Adrenal gland (tissue), 12 donors: ENCODE data around the gene CHN2. TPM values are rescaled to one million over a fixed set of nuclear protein-coding genes. Genes with fewer than 3 reads are reported as not detected.

Source experiments
- DNase-seq, 7 donors: peaks; one replicate each; pipeline ENCODE4 v3.0.0-alpha.2; 2019 to 2020
- H3K27ac ChIP-seq, 5 donors: fragments of 200-600 bp; sonication (generic) in 4 of 5; 1 replicate in 3 of 5; 2 replicates in 2 of 5; pipeline versions ENCODE4 v1.5.1 to v1.8.0; 2016 to 2020; ENCODE audit warnings: mild to moderate bottlenecking in 1 of 5
- H3K27me3 ChIP-seq: fragments of 200-600 bp; 2 replicates; pipeline ENCODE4 v1.8.0; 2021
- H3K36me3 ChIP-seq, 2 donors: fragments of 200-600 bp; replicated peaks in 1 of 2; 1 replicate in 1 of 2; 2 replicates in 1 of 2; pipeline versions ENCODE4 v1.5.1 to v1.8.0; 2018 to 2022
- H3K4me1 ChIP-seq, 2 donors: fragments of 200-600 bp; replicated peaks in 1 of 2; 1 replicate in 1 of 2; 2 replicates in 1 of 2; pipeline versions ENCODE4 v1.5.1 to v1.8.0; 2018 to 2021
- H3K4me3 ChIP-seq, 4 donors: fragments of 200-600 bp; sonication (generic) in 3 of 4; one replicate each; pipeline ENCODE4 v1.5.1; 2016 to 2018
- H3K9me3 ChIP-seq, 3 donors: fragments of 200-600 bp; sonication (generic) in 1 of 3; replicated peaks in 1 of 3; 1 replicate in 2 of 3; 2 replicates in 1 of 3; pipeline versions ENCODE4 v1.5.1 to v1.8.0; 2016 to 2021
- CTCF ChIP-seq, 6 experiments: fragments of 450-650 bp in 4 of 6; fragments of 200-600 bp in 2 of 6; sonication (generic) in 1 of 6; IDR thresholded peaks; 1 replicate in 5 of 6; 2 replicates in 1 of 6; pipeline versions ENCODE4 v1.5.1 to v1.8.0; 2016 to 2021; ENCODE audit warnings: antibody characterized with exemption in 6 of 6, mild to moderate bottlenecking in 2 of 6, moderate library complexity in 1 of 6
- POLR2A ChIP-seq, 2 donors: fragments of 450-650 bp; IDR thresholded peaks; one replicate each; pipeline ENCODE4 v1.6.1; 2017; ENCODE audit warnings: antibody characterized with exemption in 2 of 2, mild to moderate bottlenecking in 2 of 2, moderate library complexity in 1 of 2
- WGBS, 4 donors: extraction: QIAGEN DNeasy Blood & Tissue Kit in 2 of 4; methylation state at CpG; one replicate each; pipeline versions ENCODE4 v1.1.5 to v1.1.7; 2013 to 2017; 5-methylcytosine and 5-hydroxymethylcytosine counted together
- intact Hi-C, 2 donors: fragments of 100-400 bp; cut with DNase I; formaldehyde crosslinking; loops; one replicate each; pipeline versions ENCODE4 v1.14.1 to v1.15.0; 2022 to 2023
- polyA plus RNA-seq, 3 donors: library from polyadenylated mRNA; stranded (reverse); fragments of 200-250 nt in 2 of 3; fragments of 350-450 nt in 1 of 3; fragmentation: Illumina TruSeq in 1 of 3; extraction: RNeasy Lipid Tissue Mini Kit (QIAGEN cat#74804) in 1 of 3; gene quantifications; one replicate each; pipeline ENCODE4 v1.2.3, GENCODE V29; 2013 to 2014
- total RNA-seq, 9 donors: library from RNA; depleted of rRNA in 4 of 9; stranded (reverse); fragments of >200 nt in 4 of 9; fragments of 120-200 nt in 1 of 9; fragmentation: NEBNext Ultra II Directional in 1 of 9; extraction: Animal tissue kit (Norgen Biotek cat#: 25700) in 1 of 9; gene quantifications; one replicate each; pipeline versions ENCODE4 v1.1.0 to v1.2.4, GENCODE V29; 2013 to 2023
- donor health status: healthy with polysubstance abuse.
- donor health status: Bipolar disorder and iron deficiency.
- donor health status: DM: yes; HTN: yes; CAD: no.
- donor health status: DM: no; HTN: no; CAD: no.
- donor health status: DM: no; HTN: no; CAD: no.
- donor health status: DM: yes; HTN: yes; CAD: no.

The CHN2 gene
- total and polyA plus RNA-seq, 12 donors, result 2.7 to 35.4 (median 11.5) TPM

DNA sequence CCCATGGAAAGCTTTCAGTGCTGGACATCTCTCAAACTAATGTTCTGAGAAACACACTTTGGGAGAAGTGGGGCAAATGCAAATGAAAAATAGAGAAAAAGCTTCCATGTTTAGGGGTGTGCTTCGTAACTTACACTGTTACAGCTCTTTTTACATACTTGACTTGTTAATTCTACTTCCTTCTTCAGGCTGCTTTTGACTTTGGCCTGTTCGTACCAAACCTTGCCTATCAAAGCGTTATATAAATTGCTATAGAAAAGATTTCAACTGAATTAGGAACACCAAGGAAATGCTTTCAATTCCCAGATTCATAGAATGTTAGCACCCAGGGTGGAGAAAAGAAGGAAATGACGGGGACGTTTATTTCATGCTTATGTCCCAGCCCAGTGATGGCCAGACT, 228.3 kb downstream of the CHN2 start:
- no peaks in the 10 kb centered on the region for H3K27me3 ChIP-seq
- H3K36me3 ChIP-seq, result no peaks in the 10 kb centered on the region
- no peaks in the 10 kb centered on the region for H3K9me3 ChIP-seq
- no peak for DNase-seq
- TF ChIP-seq POLR2A (IDR thresholded peaks at IDR 0.05), result no peak
- TF ChIP-seq CTCF (IDR thresholded peaks at IDR 0.05), result no peak
- intact Hi-C loops, result no loop called here
- no peaks in the 10 kb centered on the region for H3K4me1 ChIP-seq
- no peak overlapping the region for H3K4me3 ChIP-seq
- WGBS, 4 donors, result 81 to 96% (median 84%) methylated on average over 5 of the region's 5 CpGs
- H3K27ac ChIP-seq, result no peak overlapping the region

DNA sequence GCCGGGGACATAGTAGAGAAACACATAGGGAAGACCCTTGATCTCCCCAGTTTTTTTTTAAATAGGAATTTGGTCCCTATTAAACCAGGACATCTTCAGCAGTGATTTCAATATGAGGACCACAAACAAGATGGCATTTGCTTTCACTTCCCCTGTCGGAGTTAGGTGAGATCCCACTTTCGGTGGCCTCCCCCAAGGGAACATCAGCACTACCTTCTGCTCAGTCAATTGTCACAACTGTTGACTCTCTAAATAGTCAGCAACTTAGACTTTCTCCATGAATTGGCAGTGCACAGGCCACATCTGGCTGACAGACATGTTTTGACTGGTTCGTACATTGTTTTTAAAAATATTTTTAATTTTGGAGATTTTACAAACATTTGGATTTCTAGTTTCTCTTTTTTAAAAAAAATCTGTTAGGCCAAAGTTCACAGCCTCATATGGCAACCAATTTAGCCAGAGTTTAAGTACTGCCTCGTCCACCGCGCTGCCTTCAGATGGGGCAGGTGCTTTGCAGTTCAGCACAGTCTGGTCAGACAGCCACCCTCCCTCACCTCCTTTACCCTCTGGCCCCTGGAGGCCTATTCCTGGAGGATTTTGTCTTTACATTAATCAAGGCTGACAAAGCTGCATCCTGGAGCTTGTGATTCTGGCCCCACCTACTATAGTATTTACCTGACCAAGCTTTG, 229.9 kb downstream of the CHN2 start:
- H3K27me3 ChIP-seq, result no peaks in the 10 kb centered on the region
- DNase-seq, result no peak
- intact Hi-C loops, result no loop called here
- H3K4me1 ChIP-seq, result no peaks in the 10 kb centered on the region
- no peaks in the 10 kb centered on the region for H3K9me3 ChIP-seq
- H3K27ac ChIP-seq, result no peak overlapping the region
- TF ChIP-seq CTCF (IDR thresholded peaks at IDR 0.05), result no peak
- TF ChIP-seq POLR2A (IDR thresholded peaks at IDR 0.05), result no peak
- no peak overlapping the region for H3K4me3 ChIP-seq
- 80 to 91% (median 87%) methylated on average over 7 of the region's 7 CpGs for WGBS, 4 donors
- H3K36me3 ChIP-seq, result no peaks in the 10 kb centered on the region

GRCh38 chr7:29424984-29425309, 230.4 kb downstream of the CHN2 start:
- Histone ChIP-seq H3K36me3 (no peaks in the 10 kb centered on the region), H3K4me3 (no peak overlapping the region), H3K27me3 (no peaks in the 10 kb centered on the region), H3K27ac (no peak overlapping the region), H3K4me1 (no peaks in the 10 kb centered on the region), H3K9me3 (no peaks in the 10 kb centered on the region)
- no peak for DNase-seq
- intact Hi-C loops, result no loop called here
- WGBS, 4 donors, result 74 to 100% (median 88%) methylated on average over 3 of the region's 3 CpGs
- TF ChIP-seq POLR2A (IDR thresholded peaks at IDR 0.05) (no peak), CTCF (IDR thresholded peaks at IDR 0.05) (no peak)

DNA sequence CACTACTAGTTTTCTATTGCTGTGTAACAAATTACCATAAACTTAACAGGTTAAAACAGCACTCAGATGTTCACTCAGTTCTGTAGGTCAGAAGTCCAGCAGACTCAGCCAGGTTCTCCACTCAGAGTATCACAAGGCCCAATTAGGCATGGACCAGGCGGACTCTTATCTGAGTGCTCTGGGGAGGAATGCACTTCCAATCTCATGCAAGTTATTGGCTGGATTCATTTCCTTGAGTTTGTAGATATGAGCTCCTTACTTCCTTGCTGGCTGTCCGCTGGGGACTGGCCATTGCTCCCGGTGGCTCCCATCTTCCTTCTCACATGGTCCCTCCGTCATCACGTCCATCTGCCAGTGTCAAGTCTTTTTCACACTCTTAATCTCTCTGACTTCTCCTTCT, 232.0 kb downstream of the CHN2 start:
- no peak for TF ChIP-seq POLR2A (IDR thresholded peaks at IDR 0.05)
- TF ChIP-seq CTCF (IDR thresholded peaks at IDR 0.05), result no peak
- WGBS, 4 donors, result 88 to 96% (median 91%) methylated on average over 5 of the region's 5 CpGs
- no peaks in the 10 kb centered on the region for H3K27me3 ChIP-seq
- no peaks in the 10 kb centered on the region for H3K9me3 ChIP-seq
- intact Hi-C loops, result no loop called here
- no peaks in the 10 kb centered on the region for H3K36me3 ChIP-seq
- no peak for DNase-seq
- no peak overlapping the region for H3K27ac ChIP-seq
- H3K4me3 ChIP-seq, result no peak overlapping the region
- no peaks in the 10 kb centered on the region for H3K4me1 ChIP-seq
